ENCODE data around the gene ANK2. TPM values are rescaled to one million over a fixed set of nuclear protein-coding genes. Genes with fewer than 3 reads are reported as not detected.

Gene ANK2
- total RNA-seq, 6 experiments from 2014 or later, result 1.4 to 9.0 (median 2.3) TPM

DNA sequence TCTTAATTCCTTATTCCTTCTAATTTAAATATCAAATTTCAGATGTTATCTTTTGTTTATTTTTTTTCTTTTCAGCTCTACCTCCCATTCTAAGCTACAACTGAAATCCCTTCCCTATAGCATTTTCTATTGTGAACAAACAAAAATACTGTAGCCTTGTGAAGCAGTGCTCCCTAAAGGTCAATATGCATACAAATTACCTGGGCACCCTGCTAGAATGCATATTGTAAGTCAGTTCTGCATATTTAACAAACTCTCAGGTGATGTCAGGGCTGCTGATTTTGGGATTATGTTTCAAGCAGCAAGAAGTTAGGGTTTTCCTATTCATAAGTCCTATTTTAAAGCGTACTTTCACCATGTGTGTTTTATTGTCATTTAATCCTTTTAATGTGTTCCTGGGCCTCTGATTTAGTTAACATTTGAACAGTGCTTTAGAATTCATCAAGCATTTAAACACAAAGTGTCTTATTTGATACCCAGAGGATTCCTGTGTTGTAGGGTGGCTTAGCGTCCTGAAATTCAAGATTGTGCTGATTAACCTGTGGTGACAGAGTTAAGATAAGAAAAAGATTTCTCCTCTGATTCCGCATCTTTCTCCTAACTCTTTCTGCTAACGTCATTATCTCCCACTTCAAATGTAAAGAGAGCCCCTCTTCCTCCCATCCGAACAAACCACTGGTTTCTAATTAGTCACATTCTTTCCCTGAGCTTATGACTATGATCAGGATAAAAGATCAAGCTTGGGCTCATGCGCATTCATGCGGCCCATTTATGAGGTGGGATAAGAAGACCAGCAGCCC, 221.3 kb downstream of the ANK2 start:
- no peaks in the 10 kb centered on the region for H3K9me3 Mint-ChIP-seq
- no peaks in the 10 kb centered on the region for H3K36me3 Mint-ChIP-seq (ENCODE audit: low read depth)
- no peak overlapping the region for H3K4me3 Mint-ChIP-seq
- H3K27me3 Mint-ChIP-seq (ENCODE audit: insufficient read depth), result peaks cover 5% of the 10 kb centered on the region; the same call in 1 of the 2 replicates
- DNase-seq, result no peak
- H3K4me1 Mint-ChIP-seq (ENCODE audit: low read depth), result no peaks in the 10 kb centered on the region
- TF ChIP-seq, protein P1, sequence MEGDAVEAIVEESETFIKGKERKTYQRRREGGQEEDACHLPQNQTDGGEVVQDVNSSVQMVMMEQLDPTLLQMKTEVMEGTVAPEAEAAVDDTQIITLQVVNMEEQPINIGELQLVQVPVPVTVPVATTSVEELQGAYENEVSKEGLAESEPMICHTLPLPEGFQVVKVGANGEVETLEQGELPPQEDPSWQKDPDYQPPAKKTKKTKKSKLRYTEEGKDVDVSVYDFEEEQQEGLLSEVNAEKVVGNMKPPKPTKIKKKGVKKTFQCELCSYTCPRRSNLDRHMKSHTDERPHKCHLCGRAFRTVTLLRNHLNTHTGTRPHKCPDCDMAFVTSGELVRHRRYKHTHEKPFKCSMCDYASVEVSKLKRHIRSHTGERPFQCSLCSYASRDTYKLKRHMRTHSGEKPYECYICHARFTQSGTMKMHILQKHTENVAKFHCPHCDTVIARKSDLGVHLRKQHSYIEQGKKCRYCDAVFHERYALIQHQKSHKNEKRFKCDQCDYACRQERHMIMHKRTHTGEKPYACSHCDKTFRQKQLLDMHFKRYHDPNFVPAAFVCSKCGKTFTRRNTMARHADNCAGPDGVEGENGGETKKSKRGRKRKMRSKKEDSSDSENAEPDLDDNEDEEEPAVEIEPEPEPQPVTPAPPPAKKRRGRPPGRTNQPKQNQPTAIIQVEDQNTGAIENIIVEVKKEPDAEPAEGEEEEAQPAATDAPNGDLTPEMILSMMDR (IDR thresholded peaks at IDR 0.05), result no peak
- no peak overlapping the region for H3K27ac Mint-ChIP-seq

DNA sequence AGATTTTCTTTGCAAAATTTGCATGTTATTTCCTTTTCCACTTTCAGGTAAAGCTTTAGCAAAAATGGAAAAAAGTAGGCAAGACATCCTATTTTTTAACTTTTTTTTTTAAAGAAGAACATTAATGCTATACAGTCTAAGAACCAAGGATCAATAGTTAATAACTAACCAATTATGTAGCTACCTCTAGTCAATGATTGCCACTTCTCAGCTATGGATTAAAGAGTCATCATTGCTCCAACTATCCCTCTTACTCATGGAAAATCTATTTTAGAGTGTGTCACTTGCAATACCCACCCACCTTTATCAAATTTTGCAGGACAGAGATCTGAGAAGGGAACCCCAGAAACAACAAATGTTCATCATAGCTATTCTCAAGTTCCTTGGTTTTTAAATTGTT, 223.1 kb downstream of the ANK2 start:
- no peak overlapping the region for H3K27ac Mint-ChIP-seq
- H3K9me3 Mint-ChIP-seq, result no peaks in the 10 kb centered on the region
- H3K4me3 Mint-ChIP-seq, result no peak overlapping the region
- H3K27me3 Mint-ChIP-seq (ENCODE audit: insufficient read depth), result peaks cover 3% of the 10 kb centered on the region; the same call in 1 of the 2 replicates
- DNase-seq, result no peak
- TF ChIP-seq, protein P1 (IDR thresholded peaks at IDR 0.05), result no peak
- H3K36me3 Mint-ChIP-seq (ENCODE audit: low read depth), result no peaks in the 10 kb centered on the region
- H3K4me1 Mint-ChIP-seq (ENCODE audit: low read depth), result no peaks in the 10 kb centered on the region

DNA sequence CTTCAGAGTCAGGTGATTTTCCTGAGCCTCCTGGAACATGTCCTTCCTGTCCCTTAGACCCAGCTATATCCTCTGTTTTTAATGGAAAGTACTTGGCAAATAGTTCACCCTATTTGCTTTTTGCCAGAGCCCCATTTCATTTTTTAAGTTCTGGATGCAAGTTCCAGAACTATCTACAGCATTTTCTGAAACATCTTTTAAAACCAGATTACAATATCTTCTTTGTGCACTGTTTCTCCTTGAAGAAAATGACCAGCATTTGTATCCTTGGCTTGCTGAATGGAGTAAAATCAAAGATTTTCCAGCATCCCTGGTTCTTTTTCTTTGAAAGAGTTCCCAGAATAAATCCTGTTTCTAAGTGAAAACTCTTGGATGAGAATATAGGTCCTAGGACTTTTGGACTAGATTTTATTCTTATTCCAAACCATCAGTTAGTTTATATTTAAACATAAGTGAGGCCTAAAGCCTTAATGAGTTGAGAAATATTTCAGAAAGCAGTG, 224.3 kb downstream of the ANK2 start:
- Mint-ChIP-seq H3K27ac (no peak overlapping the region), H3K36me3 (ENCODE audit: low read depth) (no peaks in the 10 kb centered on the region), H3K27me3 (ENCODE audit: insufficient read depth) (peaks cover 3% of the 10 kb centered on the region; the same call in 1 of the 2 replicates), H3K4me3 (no peak overlapping the region), H3K4me1 (ENCODE audit: low read depth) (no peaks in the 10 kb centered on the region), H3K9me3 (no peaks in the 10 kb centered on the region)
- no peak for DNase-seq
- TF ChIP-seq, protein P1 (IDR thresholded peaks at IDR 0.05), result no peak

DNA sequence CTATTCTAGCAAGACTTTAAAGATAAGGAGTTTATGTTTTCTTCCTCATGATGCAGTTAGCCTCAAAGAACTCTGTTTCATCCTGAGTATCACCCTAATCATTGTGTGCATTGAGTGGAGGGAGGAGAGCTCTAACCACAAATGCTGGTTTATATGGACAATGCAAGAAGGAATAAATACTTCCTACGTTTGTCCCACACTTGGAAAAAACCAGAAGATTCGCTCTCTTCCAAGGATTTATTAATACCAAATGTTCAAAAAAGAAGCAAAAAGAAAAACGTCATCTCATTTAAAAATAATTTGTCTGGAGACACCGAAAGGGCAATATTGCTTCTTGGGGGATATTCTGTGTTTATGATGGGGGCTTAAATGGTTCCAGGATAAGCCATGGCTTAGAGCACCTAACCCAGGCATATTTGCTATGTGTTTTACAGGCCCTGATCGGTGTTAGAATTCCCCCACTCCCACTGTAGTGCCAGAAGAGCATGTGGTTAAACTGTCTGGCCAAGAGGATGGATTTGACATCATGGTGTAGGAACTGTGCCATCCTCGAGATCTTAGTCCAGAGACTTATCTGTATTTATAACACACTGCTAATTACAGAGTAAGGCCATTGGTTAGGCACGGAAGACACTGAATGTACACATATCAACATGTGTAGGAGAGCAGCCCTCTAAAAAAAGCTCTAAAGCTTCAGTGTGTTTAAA, 227.2 kb downstream of the ANK2 start:
- Mint-ChIP-seq H3K27me3 (ENCODE audit: insufficient read depth) (peaks cover 3% of the 10 kb centered on the region; the same call in 1 of the 2 replicates), H3K36me3 (ENCODE audit: low read depth) (no peaks in the 10 kb centered on the region), H3K4me3 (no peak overlapping the region), H3K4me1 (ENCODE audit: low read depth) (no peaks in the 10 kb centered on the region), H3K9me3 (no peaks in the 10 kb centered on the region), H3K27ac (no peak overlapping the region)
- TF ChIP-seq, protein P1 (IDR thresholded peaks at IDR 0.05), result no peak
- DNase-seq, result no peak

DNA sequence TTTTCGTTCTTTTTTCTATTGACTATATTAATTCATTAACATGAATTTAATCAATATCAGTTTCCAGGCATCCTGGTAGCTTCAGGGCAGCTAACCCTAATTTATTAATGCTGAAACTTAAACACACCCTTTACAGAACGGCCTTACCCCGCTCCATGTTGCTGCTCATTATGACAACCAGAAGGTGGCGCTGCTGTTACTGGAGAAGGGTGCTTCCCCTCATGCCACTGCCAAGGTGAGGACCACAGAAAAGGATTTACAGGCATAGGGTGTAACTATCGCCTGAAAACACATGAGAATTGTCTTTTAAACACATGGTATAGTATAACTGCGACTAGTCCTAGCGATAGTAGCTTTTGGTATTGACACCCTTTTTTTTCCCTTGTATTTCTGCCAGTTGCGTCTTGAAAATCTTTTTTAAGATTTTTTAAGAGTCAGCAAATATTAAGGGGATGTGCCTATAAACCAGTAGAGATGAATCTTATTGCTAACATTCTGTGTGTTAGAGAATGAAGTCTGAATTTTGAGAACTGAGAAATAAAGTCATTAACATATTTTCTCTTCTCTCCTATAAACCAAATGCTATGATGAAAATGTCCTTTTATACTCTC, 229.0 kb downstream of the ANK2 start:
- Mint-ChIP-seq H3K9me3 (no peaks in the 10 kb centered on the region), H3K4me1 (ENCODE audit: low read depth) (no peaks in the 10 kb centered on the region), H3K36me3 (ENCODE audit: low read depth) (no peaks in the 10 kb centered on the region), H3K27ac (no peak overlapping the region), H3K4me3 (no peak overlapping the region), H3K27me3 (ENCODE audit: insufficient read depth) (peaks cover 3% of the 10 kb centered on the region; the same call in 1 of the 2 replicates)
- peak; percentile 49 for DNase-seq
- TF ChIP-seq, protein P1 (IDR thresholded peaks at IDR 0.05), result peak; percentile 91
